ENCODE measurements around the gene ARVCF. TPM values are rescaled to one million over a fixed set of nuclear protein-coding genes. Genes with fewer than 3 reads are reported as not detected.

The ARVCF gene
- total RNA-seq, 1 experiment from 2014 or later = 3.4 TPM

DNA sequence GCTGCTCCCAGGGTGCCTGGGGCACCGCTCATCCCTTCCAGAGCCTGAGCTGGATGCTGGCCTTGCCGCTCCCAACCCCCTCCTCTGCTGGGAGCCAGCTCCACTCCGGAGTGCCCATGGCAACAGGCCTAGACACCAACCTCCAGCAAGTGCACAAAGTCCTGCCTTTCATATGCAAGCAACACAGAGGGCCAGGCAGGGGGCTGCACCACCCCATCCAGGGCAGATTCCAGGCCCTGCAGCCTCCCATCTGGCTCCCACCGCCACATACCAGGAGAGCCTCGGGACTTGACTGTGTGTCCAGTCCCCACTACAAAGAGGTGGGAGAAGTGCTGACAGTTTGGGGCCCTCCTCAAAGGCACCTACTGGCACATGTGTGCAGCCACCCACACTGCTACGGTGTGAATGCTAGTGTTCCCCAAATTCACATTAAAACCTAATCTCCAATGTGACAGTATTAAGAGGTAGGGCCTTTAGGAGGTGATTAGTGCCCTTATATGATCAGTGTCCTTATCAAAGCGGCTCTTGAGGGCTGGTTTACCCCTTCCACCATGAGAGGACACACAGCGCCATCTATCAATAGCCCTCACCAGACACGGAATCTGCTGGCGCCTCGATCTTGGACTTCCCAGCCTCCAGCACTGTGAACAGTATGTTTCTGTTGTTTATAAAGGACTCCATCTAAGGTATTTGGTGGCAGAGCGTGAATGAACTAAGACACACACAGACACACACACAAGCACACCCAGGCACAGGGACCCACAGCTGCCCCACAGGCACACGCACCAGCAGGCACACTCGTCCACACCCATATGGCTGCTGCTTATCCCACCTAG is 16.2 kb downstream of the ARVCF start:
- no peak for DNase-seq (ENCODE audit: low read depth)

DNA sequence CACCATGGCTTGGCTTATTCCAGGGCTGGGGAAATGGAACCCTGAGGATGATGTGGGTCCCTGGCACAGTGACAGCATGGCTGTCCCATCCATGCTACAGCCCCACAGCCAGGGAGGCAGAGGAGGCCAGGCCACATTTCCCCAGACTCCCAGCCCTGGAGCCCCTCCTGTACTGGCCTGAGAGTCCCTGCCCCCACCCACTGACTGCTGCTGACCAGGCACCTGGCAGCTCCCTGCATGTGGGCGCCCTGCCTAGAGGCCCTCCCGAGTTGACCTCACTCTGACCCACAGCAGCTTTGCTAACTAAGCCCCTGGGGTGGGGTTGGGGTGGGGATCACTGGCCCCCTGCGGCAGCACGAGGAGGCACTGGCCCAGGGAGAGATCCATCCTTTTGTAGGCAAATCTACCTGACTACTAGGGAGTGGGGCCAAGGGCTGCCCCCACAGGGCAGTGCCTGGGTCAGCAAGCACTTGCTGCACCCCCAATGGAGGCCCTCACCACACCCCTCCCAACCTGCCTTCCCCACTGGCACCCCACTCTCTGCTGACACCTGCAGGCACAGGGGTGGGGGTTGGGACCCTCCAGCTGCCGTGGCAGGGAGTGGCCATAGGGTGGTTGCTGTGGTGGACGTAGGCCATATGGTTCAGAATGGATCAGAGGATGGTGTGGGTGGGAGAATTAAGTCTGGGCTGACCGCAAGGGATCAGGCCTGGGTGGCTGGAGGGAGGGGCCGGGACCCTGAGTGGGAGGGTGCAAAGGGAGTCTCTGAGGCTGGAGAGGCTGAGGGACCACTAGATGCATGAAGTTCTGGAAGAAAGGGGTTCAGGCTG is 17.4 kb downstream of the ARVCF start:
- DNase-seq (ENCODE audit: low read depth) = no peak

DNA sequence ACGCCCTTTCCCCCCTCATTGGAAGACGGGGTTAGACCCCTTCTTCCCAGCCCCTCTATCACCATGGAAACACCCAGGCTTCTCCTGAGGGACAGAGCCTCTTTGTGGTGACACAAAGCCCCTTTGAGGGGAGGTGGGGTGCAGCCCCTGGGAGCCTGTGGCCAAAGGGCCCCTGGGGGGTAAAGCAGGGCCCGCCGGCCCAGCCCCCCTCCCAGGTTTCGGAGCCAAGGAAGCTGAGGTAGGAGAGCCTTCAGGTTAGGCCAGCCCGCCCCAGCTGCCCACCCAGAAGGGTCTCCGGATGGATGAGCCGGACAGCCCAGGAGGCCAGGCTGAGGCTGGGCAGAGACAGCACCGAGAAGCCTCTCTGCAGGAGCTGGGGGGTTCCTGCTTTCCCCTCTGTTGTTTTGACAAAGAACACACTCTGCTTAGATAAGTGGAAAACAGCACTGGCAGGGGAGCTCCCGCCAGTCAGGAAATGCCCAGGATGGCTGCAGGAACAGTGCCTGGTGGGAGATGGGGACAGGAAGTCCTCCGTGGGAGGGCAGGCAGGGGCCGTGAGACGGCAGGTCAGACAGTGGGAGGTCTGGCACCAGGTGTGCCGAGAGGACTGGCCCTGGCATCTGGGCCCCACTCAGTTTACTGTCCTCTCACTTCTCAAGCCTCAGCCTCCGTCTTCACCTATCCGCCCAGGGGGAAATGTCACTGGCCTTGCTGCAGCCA is 18.2 kb downstream of the ARVCF start:
- DNase-seq (ENCODE audit: low read depth) = no peak

DNA sequence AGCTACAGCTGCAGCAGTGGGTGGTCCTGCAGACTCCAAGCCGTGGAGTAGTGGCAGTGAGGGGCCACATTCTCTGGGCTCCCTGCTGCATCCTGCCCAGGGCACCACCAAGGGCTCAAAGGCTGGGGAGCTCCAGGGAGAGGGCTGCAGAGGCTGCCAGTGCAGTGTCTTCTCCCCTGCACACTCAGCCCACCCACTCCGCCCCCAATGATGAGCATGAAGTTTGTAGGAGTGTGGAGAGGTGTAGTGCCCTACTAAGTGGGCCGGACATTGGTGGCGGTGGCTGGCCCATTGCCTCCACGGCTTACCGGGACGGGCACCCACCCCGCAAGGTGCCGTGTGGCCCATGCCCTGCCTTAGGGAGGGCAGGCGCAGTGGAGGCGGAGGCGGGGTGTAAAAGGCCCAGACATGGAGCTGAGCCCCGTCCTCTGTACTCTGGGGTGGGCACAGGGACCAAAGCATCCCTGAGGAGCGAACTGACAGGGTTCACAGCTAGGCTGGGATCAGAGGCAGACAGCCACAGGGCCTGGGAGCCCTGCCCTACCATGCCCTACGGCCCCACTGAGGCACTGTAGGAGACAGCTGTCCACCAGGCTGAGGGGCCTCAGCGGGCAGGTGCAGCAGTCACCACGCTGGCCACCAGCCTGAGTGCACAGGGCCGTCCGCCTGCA is 18.9 kb downstream of the ARVCF start:
- DNase-seq (ENCODE audit: low read depth) = no peak

DNA sequence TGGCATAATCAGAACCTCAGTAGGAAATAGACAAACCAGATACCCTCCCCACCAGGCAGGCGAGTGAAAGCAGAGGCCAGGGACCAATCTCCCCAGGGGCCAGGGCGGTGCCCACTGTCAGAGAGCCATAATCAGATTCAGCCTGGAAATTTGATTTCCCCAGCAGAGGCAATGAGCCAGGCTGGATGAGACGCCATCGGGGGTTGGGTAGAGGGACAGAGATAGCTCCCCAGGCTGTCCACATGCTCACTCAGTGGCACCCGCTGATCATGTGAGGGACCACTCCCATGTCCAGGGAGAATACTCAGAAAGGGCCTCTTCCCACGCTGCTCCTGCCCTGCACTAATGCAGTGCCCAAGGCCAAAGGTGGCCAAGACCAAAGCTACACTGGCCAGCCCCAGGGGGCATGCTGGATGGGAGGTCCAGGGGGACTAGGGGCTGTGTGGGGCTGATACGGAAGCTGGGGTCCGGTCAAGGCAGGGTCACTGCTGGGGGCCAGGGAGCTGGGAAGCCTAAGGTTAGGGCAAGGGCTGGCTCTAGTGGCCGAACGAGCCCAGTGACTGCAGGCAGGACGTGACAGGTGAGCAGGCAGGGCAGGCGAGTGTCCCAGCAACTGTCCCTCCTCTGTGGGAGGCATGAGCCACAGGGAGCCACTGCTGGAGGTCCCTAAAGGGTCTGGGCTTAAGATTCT is 19.8 kb downstream of the ARVCF start:
- DNase-seq (ENCODE audit: low read depth) = no peak

DNA sequence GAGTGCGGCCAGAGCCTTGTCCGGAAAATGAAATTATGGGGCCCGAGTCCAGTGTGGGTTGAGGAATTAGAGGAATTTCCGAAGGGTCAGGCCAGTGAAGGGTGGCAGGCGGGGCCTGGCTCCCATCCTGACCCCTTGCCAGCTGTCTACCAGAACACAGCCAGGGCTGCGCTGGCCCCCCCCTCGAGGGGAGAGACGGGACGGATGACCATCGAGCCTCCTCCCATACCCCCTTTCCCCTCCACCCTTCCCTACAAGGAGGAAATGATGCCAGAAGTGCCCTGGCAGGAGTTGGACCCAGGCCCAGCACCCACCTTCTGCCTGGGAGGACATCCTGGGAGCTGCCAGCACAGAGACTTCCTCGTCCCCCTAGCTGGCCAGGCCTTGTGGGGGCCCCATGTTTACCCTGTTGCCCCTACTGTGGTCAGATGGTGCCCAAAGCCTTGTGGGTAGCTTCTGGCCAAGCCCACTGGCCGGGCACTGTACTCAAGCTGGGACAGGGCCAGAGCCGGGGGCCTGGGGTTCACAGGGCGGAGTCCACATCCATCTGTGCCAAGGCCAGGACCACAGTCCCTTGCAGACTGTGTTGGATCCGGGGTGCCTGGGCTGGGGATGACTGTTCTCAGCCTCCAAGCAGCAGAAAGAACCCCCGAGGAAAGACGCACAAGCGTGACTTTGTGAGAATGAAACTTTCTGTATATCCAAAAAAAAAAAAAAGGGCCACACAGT is 20.8 kb downstream of the ARVCF start:
- no peak for DNase-seq (ENCODE audit: low read depth)

DNA sequence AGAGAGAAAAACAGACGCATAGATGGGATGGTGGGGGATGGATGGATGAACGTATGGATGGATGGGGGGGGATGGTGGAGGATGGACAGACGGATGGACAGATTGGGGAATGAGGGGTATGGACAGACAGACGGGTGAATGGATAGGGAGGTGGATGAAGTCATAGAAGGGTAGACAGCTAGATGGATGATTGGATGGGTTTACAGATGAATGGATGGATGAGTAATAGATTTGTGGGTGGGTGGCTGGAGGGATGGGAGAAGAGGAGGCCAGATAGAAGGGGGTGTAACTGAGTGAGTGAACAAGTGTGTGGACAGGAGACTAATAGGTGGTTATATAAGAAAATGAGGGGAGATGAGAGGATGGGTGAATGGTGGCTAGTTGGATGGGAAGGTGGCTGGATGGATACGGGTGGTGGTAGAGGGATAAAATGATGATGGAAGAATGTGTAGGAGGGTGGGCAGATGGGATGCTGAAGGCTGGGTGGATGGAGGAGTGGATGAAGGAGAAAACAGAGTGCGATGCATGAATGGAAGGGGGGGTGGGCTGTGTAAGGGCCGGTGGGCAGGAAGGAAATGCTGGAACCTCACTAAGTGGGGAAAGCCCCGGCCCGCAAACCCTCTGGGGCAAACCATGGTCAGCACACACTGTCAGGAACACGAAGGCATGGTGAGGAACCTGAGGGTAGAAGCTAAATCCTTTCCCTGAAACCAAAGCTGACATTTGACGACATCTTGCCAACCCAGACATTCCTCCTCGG is 21.6 kb downstream of the ARVCF start:
- DNase-seq (ENCODE audit: low read depth) = no peak

DNA sequence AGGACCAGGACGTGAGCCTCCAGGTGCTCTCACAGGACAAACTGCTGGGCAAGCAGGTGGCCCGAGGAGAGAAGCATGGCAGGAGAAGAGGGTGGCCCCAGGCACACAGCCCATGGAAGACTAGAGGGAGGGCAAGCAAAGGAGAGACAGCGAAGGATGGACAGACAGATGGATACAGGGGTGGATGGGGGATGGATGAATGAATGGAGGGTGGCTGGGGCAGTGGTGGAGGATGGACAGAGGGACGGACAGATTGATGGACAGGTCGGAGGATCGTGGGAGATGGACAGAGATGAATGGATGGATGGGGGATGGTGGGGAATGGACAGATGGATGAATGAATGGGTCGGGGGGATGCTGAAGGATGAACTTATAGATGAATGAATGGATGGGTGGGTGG is 22.7 kb downstream of the ARVCF start:
- no peak for DNase-seq (ENCODE audit: low read depth)

DNA sequence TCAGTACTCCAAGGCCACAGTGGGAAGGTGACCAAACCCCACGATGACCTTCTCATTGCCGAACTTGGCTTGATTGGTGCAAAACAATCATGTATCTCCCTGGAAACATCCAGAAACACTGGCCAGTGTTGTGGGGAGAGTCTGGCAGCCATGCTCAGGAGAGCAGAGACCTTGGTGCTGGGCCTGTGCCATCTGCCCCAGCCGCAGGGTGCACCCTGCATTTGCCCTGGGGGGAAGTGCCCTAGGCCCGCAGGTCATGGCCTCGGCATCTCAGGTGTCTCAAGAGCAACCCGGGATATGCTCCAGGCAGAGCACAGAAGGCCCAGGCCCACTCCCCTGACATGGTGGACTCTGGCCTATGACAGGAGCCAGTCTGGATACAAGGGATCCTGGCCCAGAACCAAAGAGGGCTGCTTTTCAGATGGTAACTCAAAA is 23.7 kb downstream of the ARVCF start:
- no peak for DNase-seq (ENCODE audit: low read depth)

DNA sequence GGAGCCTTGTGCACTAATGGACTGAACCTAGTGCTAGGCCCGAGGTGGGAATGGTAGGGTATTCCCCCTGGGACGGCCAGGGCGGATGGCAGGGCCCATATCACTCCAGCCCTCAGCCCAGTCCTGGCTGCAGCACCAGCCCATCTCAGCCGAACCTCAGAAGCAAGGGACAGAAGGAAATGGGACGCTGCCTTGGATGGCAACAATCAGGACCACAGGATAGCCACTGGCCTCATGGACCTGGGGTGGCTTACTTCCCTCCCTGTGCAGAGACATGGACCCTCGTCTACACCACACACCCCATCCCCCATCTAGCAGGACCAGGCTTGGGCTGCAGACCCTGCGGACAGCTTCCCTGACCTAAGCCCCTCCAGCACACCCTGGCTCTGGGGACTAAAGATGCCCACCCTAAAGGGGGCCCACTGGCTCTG is 24.1 kb downstream of the ARVCF start:
- no peak for DNase-seq (ENCODE audit: low read depth)

DNA sequence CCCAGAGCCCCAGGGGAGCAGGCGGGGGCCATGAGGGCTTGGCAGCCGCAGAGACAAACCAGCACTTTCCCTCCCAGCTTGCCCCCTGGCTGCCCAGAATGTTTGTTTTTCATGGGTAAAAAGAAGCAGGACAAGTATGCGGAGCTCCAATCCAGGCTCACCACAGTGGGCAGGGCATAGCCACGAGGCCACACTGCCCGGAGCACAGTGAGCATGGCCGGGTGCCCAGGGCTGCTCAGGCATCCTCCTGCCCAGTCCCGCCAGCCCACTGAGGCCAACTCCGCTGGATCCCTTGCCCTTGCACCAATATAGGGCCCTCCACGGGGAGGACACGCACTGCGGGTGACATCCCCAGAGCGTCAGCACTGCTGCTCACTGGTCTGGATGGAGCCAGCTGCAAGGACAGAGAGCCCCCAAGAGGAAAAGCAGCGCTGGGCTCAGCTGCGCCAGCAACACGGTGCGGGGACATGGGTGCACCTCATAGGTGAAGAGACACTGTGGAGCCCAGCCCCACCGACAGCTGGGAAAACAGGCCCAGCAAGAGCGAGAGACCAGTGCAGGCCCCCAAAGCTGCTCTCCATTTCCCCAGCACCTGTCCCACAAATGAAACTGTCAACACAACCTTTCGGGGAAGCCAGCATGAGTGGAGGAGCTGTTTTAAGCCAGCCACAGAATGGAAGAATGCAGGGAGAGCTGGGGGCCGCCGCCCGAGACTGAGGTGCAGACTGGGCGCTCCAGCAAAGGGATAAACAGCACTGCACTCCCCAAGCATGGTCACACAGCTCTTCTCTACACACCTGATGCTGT is 24.8 kb downstream of the ARVCF start:
- no peak for DNase-seq (ENCODE audit: low read depth)

DNA sequence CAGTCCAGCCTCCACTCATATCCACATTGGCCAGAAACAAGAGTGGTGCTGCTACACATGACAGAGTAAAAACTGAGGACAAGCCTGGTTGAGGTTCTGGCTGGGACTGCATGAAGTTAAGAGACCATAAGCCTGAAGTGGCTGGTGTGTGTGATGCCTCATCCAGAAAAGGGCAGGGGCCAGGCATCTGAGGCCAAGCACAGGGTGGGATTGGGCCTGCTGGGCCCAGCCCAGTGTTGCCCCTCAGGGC is 25.3 kb downstream of the ARVCF start:
- no peak for DNase-seq (ENCODE audit: low read depth)

DNA sequence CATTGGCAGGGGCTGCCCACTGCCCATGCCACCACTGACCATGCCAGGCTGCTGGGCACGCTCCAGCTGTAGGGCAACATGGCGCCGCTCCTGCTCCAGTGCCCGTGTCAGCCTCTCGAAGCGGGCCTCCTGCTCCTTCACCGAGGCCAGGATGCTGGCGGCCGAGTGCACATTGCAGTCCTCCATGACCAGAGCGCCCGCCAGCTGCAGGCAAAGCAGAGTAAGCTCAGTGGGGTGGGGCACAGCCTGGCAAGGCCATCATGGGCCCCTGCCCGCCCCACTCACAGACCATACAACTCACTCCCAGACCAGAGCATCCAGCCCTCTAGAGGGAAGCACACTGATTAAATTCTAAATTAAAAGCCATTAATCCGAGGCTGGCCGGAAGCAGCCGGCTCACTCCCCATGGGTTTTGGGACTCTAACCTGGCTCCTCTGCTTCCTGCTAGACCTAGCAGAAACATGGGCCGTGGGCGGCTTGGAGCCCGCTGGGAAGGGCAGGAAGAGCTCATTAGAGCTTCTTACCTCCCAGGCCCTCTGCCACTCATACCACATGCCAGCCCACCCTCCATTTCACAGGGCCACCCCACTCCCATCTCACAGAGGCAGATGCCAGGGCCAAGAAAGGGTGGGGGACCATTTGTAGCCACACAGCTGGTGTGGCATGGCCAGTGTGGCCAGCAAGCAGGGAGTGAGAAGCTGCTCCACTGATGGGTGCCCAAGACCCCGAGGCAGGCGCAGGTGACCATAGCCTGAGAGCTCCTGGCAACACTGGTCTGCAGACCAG is 25.8 kb downstream of the ARVCF start:
- DNase-seq (ENCODE audit: low read depth) = no peak

DNA sequence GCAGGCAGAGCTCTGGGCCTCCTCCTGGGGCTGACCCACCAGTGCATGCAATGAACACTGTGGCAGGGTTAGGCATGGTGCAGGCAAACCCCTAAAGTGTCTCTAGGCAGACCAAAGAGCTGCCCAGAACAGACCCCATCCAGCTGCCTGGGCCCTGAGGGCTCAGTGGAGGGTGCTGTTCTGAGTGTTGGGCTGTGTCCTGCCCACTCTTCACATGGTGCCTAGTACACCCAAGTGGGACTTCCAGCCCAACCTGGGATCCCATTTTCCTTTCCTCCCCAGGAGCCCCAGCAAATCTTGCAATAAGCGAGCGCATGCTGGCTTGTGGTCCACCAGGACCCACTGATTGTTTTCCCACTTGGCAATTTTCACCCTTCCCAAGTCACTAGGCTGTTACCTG is 26.4 kb downstream of the ARVCF start:
- no peak for DNase-seq (ENCODE audit: low read depth)

DNA sequence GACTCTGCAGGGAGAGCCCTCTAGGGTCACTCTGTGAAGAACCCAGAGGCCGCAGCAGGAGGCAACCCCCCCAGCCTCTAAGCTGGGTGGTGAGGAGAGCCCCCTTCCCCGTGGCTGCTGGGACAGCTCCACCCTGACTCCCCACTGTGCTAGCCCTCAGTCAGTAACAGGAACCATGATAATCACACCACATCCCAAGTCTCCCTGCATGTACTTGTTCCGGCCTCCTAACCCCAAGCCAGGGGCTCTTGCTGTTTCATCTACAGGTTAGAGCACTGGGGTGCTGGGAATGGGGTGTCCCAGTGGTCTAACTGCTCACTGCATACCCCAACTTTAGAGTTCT is 26.9 kb downstream of the ARVCF start:
- DNase-seq (ENCODE audit: low read depth) = no peak

DNA sequence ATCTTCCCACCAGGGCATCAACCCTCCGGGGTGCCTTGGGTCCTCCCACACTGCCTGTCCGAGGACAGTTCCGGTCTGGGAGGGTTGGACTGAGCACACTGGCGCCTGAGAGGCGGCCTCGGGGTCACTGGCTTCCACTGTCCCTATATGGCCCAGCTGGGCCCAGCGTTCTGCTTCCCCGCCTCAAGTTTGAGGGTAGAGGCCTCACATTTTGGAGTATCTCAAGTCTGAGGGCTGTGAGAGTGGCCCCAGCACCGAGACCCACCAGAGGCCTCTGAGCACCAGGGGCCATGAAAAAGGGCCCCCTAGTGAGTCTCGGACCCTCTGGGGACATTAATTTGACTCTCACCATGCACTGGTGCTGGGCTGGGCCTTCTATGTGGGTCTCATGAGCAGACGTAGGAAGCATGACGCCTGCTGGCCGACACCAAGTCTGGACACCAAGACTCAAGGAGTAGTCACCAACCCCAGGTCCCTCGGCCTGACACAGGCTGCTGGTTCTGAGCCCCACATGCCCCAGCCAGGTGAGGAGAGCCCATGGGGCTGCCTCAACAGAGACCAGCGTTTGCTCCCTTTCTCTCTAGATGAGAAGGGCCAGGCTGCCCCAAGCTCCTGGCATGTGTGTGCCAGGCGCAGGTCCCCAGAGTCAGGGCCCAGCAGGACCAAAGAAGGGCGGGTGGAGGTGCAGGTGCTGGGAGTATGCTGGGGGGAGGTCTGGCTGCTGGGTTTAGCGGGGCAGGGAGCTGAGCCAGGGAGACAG is 27.5 kb downstream of the ARVCF start:
- DNase-seq (ENCODE audit: low read depth) = no peak

DNA sequence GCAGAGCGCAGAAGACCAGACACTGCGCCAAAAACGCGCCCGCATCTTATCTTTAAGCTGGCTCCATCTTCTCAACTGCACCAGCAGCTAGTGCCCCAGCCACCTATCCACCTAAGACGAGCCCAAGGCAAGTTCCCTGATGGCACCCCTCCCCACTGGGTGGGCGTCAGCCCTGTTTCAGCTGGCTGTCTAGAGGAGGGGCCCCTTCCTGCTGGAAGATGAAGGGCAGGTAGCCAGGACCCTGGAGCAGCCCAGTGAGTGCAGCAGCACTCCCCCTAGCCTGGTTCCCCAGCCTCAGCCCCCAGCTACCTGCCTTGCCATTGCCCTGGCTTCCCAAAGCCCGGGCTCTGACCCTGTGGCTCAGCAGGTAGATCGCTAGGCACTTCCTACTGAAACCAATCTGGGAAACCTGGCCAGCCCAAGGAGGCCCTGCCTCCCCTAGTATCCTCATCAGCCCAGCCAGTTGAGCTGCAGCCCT is 28.3 kb downstream of the ARVCF start:
- DNase-seq (ENCODE audit: low read depth) = no peak
